ENCODE data around the gene RSPH6A. TPM values are rescaled to one million over a fixed set of nuclear protein-coding genes. Genes with fewer than 3 reads are reported as not detected.

RSPH6A gene
- total RNA-seq, 4 donors from 2014 or later, result 0.54 to 3.3 TPM; not detected in 2

DNA sequence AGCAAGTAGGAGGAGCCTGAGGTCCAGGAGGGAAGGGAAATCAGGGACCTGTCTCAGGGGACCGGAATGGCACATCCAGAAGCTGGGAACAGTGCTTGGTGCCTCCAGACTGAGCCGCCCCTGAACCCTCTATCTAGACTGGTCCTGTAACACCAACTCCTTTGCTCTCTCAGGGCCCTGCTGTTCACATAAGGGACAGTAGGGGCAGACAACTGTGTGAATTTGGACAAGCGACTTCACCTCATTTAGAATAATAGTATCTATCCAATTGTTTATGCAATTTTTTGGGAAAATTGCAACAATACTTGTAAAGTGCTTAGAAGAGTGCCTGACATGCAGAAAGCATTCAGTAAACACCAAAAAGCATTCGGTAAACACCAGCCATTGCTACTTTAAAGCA lies 33.8 kb upstream of the RSPH6A start:
- H3K27me3 ChIP-seq, result no peaks in the 10 kb centered on the region
- H3K9me3 ChIP-seq, result no peaks in the 10 kb centered on the region
- no peak for DNase-seq
- no peaks in the 10 kb centered on the region for H3K4me1 ChIP-seq
- H3K36me3 ChIP-seq, result peaks cover 0 to 99% (median 0%) of the 10 kb centered on the region in 3 donors
- no peak overlapping the region for H3K27ac ChIP-seq
- TF ChIP-seq POLR2A (IDR thresholded peaks at IDR 0.05) (no peak), CTCF (IDR thresholded peaks at IDR 0.05) (peak in 2 of 6 experiments; percentile 3 to 7)
- H3K4me3 ChIP-seq, result no peak overlapping the region

DNA sequence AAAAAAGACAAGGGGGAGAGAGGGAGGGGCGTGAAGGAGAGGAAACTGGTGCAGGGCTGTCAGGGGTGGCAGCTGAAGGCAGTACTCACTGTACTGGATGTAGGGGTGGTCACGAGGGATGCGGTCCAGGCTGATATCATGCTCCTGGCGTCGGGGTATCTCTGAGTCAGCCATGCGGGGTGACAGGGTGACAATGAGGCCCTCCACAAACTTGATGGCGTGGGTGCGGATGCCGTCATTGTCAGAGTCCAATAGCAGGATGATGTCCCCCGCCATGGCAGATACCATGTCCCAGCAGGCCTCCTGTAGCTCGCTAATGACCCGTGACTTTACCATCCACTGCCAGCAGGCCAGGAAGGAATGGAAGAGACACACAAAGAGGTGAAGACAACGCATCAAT lies 32.6 kb upstream of the RSPH6A start:
- no peak for DNase-seq
- Histone ChIP-seq H3K4me3 (no peak overlapping the region), H3K9me3 (no peaks in the 10 kb centered on the region), H3K4me1 (no peaks in the 10 kb centered on the region), H3K36me3 (peaks cover 0 to 99% (median 0%) of the 10 kb centered on the region in 3 donors), H3K27ac (no peak overlapping the region), H3K27me3 (no peaks in the 10 kb centered on the region)
- TF ChIP-seq CTCF (IDR thresholded peaks at IDR 0.05), result no peak
- no peak for TF ChIP-seq POLR2A (IDR thresholded peaks at IDR 0.05)

DNA sequence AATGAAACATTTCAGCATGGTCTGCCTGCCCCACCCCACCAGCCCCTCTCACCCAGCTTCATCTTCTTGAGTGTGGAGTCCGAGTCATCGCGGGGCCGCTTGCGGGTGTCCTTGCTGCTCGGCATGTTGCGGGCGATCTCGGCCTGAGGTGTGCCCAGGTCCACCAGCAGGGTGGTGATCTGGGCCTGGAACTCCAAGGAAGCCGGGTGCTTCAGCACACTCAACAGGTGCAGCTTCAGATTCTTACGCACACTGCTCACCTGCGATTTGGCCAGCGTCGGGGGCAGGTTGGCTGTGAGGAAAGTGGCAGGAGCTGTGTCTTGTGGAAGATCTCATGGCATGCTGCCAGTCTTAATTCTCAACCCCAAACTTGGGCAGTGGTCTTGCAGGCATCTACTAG lies 27.1 kb upstream of the RSPH6A start:
- Histone ChIP-seq H3K4me3 (no peak overlapping the region), H3K9me3 (no peaks in the 10 kb centered on the region), H3K27me3 (no peaks in the 10 kb centered on the region), H3K27ac (no peak overlapping the region), H3K4me1 (no peaks in the 10 kb centered on the region), H3K36me3 (peaks cover 0 to 95% (median 4%) of the 10 kb centered on the region in 3 donors)
- TF ChIP-seq CTCF (IDR thresholded peaks at IDR 0.05) (no peak), POLR2A (IDR thresholded peaks at IDR 0.05) (no peak)
- DNase-seq, result no peak

DNA sequence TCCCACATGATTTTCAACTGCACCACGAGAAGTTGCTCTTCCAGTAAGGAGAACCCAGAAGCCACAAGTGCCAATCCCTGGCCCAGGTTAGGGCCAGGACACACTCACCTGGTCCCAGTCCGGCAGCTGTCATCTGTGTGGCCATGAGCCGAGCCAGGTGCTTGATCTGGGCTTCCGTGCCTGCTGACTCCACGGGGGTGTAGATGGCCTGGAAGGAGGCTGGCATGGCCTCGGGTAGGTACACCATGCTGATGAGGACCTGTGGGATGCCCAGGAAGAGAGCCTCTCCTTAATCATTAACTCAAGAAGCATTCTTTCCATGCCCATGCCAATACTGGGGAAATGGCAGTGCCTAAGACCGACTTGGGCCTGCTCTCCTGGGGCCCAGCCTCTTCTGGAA lies 19.9 kb upstream of the RSPH6A start:
- H3K36me3 ChIP-seq, result peaks cover 0 to 100% (median 4%) of the 10 kb centered on the region in 3 donors
- TF ChIP-seq POLR2A (IDR thresholded peaks at IDR 0.05) (no peak), CTCF (IDR thresholded peaks at IDR 0.05) (no peak)
- H3K4me1 ChIP-seq, result no peaks in the 10 kb centered on the region

DNA sequence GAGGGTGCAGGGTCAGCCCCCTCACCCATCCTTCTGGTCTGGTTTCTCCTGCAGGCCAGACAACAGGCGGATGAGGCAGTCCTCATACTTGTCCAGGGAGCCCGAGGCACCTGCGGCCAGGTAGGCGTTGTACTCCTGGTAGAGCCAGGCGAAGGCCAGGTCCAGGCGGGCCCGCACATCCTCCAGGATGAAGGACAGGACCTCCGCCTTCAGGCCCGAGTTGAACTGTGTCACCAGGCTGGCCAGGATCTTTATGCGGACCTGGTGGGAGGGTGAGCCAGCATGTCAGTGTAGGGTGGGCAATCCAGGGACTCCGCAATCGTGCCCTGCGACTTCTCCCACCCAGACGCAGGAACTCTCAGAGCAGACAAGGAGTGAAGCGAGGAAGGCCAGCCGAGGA lies 13.8 kb upstream of the RSPH6A start:
- Histone ChIP-seq H3K27me3 (no peaks in the 10 kb centered on the region), H3K27ac (no peak overlapping the region), H3K4me3 (no peak overlapping the region), H3K36me3 (peaks cover 0 to 95% (median 0%) of the 10 kb centered on the region in 3 donors), H3K9me3 (no peaks in the 10 kb centered on the region), H3K4me1 (no peaks in the 10 kb centered on the region)
- no peak for TF ChIP-seq POLR2A (IDR thresholded peaks at IDR 0.05)
- no peak for TF ChIP-seq CTCF (IDR thresholded peaks at IDR 0.05)
- DNase-seq, result no peak

More for the DNA sequence above, 19.9 kb upstream of the RSPH6A start:
- no peaks in the 10 kb centered on the region for H3K9me3 ChIP-seq
- no peak for DNase-seq
- H3K4me3 ChIP-seq, result no peak overlapping the region
- no peak overlapping the region for H3K27ac ChIP-seq
- H3K27me3 ChIP-seq, result no peaks in the 10 kb centered on the region

DNA sequence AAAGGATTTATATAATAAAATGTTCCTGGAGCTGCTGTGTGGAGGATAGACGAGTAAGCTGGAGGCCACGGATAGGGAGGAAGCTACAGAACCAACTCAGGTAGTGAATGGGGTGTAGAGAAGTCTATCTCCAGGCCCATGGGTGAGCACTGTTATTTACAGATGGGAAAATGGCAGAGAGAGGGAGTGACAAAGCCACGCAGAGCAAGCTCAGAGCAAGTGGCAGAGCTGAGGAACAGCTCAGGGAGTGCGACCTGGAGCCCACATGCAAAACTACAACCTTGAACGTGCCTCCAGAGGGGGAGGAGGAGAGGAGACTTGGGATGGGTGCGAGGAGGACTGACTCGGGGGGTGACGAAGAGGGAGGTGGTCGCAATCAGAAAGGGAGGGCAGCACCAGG lies 13.4 kb upstream of the RSPH6A start:
- Histone ChIP-seq H3K27me3 (no peaks in the 10 kb centered on the region), H3K27ac (no peak overlapping the region), H3K36me3 (peaks cover 0 to 95% (median 0%) of the 10 kb centered on the region in 3 donors), H3K4me3 (no peak overlapping the region), H3K9me3 (no peaks in the 10 kb centered on the region), H3K4me1 (no peaks in the 10 kb centered on the region)
- TF ChIP-seq POLR2A (IDR thresholded peaks at IDR 0.05), result no peak
- no peak for DNase-seq
